Spleen (tissue), 7 donors: ENCODE measurements around the gene CAMTA1.

Experiments
- POLR2A ChIP-seq, 3 donors: fragments of 450-650 bp; IDR thresholded peaks; one replicate each; pipeline ENCODE4 v1.5.1; 2017; ENCODE audit warnings: antibody characterized with exemption in 3 of 3, mild to moderate bottlenecking in 1 of 3
- POLR2AphosphoS5 ChIP-seq, 3 donors: sonication (generic); formaldehyde crosslinking; IDR thresholded peaks; one replicate each; pipeline ENCODE4 v1.5.1; 2017; ENCODE audit warnings: antibody characterized with exemption in 3 of 3
- TF ChIP-seq, protein P1 (sequence below), 11 experiments: fragments of 200-600 bp in 7 of 11; fragments of 450-650 bp in 4 of 11; sonication (generic) in 4 of 11; IDR thresholded peaks in 8 of 11; conservative IDR thresholded peaks in 3 of 11; 1 replicate in 7 of 11; 2 replicates in 4 of 11; pipeline versions ENCODE4 v1.4.0 to v1.8.0; 2016 to 2021; ENCODE audit warnings: antibody characterized with exemption in 11 of 11, inconsistent platforms in 4 of 11, mild to moderate bottlenecking in 1 of 11
- donor health status: DM: no; HTN: no; CAD: no; lungs with moderate emphysema.
- donor health status: DM: no; HTN: no; CAD: no.
- donor health status: DM: no; HTN: no; CAD: no.

DNA sequence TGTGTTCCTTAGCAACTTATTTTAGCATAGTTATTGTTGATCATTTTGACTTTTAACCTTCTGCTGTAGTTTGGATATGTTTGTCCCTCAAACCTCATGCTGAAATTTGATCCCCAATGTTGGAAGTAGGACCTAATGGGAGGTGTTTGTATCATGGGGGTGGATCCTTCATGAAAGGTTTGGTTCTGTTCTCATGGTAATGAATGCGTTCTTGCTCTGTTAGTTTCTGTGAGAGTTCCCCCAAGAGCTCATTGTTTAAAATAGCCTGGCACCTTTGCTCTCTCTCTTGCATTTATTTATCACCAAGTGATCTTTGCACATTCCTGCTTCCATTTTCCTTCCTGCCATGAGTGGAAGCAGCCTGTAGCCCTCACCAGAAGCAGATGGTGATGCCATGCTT, 613.7 kb downstream of the CAMTA1 start:
- TF ChIP-seq, protein P1, sequence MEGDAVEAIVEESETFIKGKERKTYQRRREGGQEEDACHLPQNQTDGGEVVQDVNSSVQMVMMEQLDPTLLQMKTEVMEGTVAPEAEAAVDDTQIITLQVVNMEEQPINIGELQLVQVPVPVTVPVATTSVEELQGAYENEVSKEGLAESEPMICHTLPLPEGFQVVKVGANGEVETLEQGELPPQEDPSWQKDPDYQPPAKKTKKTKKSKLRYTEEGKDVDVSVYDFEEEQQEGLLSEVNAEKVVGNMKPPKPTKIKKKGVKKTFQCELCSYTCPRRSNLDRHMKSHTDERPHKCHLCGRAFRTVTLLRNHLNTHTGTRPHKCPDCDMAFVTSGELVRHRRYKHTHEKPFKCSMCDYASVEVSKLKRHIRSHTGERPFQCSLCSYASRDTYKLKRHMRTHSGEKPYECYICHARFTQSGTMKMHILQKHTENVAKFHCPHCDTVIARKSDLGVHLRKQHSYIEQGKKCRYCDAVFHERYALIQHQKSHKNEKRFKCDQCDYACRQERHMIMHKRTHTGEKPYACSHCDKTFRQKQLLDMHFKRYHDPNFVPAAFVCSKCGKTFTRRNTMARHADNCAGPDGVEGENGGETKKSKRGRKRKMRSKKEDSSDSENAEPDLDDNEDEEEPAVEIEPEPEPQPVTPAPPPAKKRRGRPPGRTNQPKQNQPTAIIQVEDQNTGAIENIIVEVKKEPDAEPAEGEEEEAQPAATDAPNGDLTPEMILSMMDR (IDR thresholded peaks at IDR 0.05 in 8 of 11, conservative IDR thresholded peaks at IDR 0.05 in 3 of 11), result no peak
- TF ChIP-seq POLR2AphosphoS5 (IDR thresholded peaks at IDR 0.05) (no peak), POLR2A (IDR thresholded peaks at IDR 0.05) (no peak)
